Measurements from ENCODE around the gene TTC17. TPM values are rescaled to one million over a fixed set of nuclear protein-coding genes. Genes with fewer than 3 reads are reported as not detected.

TTC17 gene
- total and polyA plus RNA-seq, 4 donors = 18.9 to 88.6 (median 43.5) TPM

GRCh38 chr11:43542750-43543712 lies 184.3 kb downstream of the TTC17 start:
- peaks cover 0 to 3% (median 1%) of the 10 kb centered on the region in 4 donors for H3K9me3 ChIP-seq (ENCODE audit: control insufficient read depth in 4 of 4, low read length in 3 of 4)
- H3K4me3 ChIP-seq (ENCODE audit: low read depth in 1 of 3, low read length in 3 of 3) = no peak overlapping the region
- H3K27me3 ChIP-seq (ENCODE audit: control insufficient read depth in 4 of 4, insufficient read depth in 4 of 4, low read length in 3 of 4) = peaks cover 0 to 9% (median 3%) of the 10 kb centered on the region in 4 donors
- no peak for TF ChIP-seq HNF4A (conservative IDR thresholded peaks at IDR 0.05)
- no peak for TF ChIP-seq FOXA1 (IDR thresholded peaks at IDR 0.05)
- no peak for TF ChIP-seq HNF4G (IDR thresholded peaks at IDR 0.05)
- no peak for TF ChIP-seq REST (IDR thresholded peaks at IDR 0.05)
- no peak for TF ChIP-seq RAD21 (IDR thresholded peaks at IDR 0.05)
- no peak for TF ChIP-seq TAF1 (conservative IDR thresholded peaks at IDR 0.05)
- TF ChIP-seq FOXA2 (IDR thresholded peaks at IDR 0.05) = no peak
- no peak for TF ChIP-seq SP1 (IDR thresholded peaks at IDR 0.05)
- no peak for TF ChIP-seq JUND (IDR thresholded peaks at IDR 0.05)
- no peak for TF ChIP-seq RXRA (IDR thresholded peaks at IDR 0.05)
- no peak for TF ChIP-seq ZBTB33 (IDR thresholded peaks at IDR 0.05)
- no peak for TF ChIP-seq NR2F2 (IDR thresholded peaks at IDR 0.05)
- no peak for TF ChIP-seq GABPA (IDR thresholded peaks at IDR 0.05 in 1 of 2, conservative IDR thresholded peaks at IDR 0.05 in 1 of 2)
- no peak for TF ChIP-seq YY1 (IDR thresholded peaks at IDR 0.05)
- H3K27ac ChIP-seq (ENCODE audit: low read depth in 1 of 2, low read length in 2 of 2) = no peak overlapping the region
- no peak for DNase-seq (ENCODE audit: low spot score)
- H3K36me3 ChIP-seq (ENCODE audit: control insufficient read depth in 4 of 4, insufficient read depth in 3 of 4, low read depth in 1 of 4, low read length in 3 of 4) = no peaks in the 10 kb centered on the region
- 89% methylated on average over 7 of the region's 7 CpGs for WGBS
- H3K9ac ChIP-seq (ENCODE audit: low read depth in 1 of 2, low read length in 2 of 2) = no peak overlapping the region
- H3K4me1 ChIP-seq (ENCODE audit: control insufficient read depth in 4 of 4, insufficient read depth in 4 of 4, low read length in 3 of 4) = peaks cover 0 to 5% (median 2%) of the 10 kb centered on the region in 4 donors

Small RNA genes within 50 kb of the gene (small RNA-seq; reads per million reads assigned to genes)
- gene RF00019 (not detected), gene RN7SKP287 (not detected)

Other genes with a start within 250 kb of the TTC17 start
- 10 to 100 TPM; 39.8 to 61.6 TPM for gene API5, start 46.9 kb upstream of the TTC17 start, total RNA-seq
- 10 to 100 TPM; 23.0 to 28.6 TPM for gene API5, start 46.9 kb upstream of the TTC17 start, polyA plus RNA-seq

Data from liver (tissue), 10 donors.